ENCODE measurements around the gene ITGA8.
"Not testable (repeated sequence)": the region's sequence is repeated elsewhere in the genome, so short reads cannot be mapped to it uniquely, and the experiment has no call there.

Gene ITGA8

GRCh38 chr10:15567952-15568351, 151.8 kb downstream of the ITGA8 start:
- no peak for DNase-seq (ENCODE audit: low spot score)
- FAIRE-seq: no peak

GRCh38 chr10:15563246-15563645, 156.5 kb downstream of the ITGA8 start:
- no peak for FAIRE-seq

DNA sequence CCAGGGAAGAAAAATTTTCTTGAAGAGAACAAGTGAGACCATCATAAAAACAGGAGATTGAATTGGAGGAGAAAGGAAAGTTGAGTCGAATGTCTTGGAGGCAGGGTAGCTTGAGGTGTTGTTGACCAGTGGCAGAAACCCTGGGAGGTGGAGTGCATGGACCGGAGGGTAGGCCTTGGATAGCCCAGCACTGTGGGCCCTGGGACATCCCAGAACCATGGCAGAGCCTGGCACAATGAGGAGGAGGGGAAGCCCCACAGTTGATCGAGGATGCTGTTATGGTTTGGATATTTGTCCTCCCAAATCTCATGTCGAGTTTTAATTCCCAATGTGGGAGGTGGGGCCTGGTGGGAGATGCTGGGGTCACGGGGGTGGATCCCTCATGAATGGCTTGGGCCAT, 157.1 kb downstream of the ITGA8 start:
- FAIRE-seq (no peak), DNase-seq (ENCODE audit: low spot score) (no peak)

More at GRCh38 chr10:15563246-15563645, 156.5 kb downstream of the ITGA8 start:
- DNase-seq (ENCODE audit: low spot score): no peak

- FAIRE-seq: no peak
- no peak for DNase-seq (ENCODE audit: low spot score)
Measured at GRCh38 chr10:15562116-15562515, 157.6 kb downstream of the ITGA8 start.

DNA sequence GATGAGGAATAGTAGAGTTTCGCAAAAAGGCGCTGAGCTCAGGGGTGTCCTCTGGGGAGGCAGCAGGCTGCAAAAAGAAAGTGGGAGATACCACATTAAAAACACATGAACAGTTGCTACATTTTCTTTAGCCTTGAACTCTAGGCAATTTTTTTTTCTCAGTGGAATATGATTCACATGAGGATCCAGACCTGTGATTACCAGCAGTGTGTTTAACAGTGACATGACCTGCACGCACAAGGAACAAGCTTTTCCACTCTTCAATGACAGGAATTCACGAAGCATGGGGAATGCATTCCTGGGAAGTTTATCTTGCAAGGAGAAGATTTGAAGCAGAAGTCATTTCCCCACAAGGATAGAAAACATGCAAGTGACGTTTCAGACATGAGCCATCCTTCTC, 161.6 kb downstream of the ITGA8 start:
- DNase-seq (ENCODE audit: low spot score): no peak
- no peak for FAIRE-seq

DNA sequence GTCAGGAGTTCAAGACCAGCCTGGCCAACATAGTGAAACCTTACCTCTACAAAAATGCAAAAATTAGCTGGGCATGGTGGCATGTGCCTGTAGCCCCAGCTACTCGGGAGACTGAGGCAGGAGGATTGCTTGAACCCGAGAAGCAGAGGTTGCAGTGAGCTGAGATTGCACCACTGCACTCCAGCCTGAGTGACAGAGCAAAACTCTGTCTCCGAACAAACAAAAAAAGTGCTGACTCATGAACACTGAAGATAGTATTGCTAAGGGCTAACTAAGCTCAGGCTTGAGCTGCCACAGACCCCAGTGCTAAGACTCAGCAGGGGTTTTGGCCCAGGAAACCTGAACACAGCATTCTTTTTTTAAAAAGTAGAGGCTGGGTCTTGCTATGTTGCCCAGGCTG, 162.6 kb downstream of the ITGA8 start:
- DNase-seq (ENCODE audit: low spot score); FAIRE-seq: not testable (repeated sequence)

DNA sequence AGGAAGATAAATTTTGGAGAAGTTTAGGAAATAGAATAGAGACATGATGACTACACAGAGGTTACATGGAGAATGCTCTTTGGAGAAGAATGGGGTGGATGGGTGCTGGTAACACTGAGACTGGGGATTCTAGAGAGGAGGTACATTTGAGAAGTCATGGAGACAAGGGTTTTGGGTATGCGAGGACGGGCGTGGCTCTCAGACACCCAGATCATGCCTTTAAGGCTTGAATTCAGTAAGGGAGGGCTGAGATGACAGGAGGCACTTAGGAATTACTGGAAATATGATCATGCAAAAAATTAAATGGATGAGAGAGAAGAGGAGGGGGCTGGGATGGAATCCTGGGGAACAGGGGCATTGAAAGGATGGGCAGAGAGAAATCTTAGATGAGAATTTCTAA, 168.8 kb downstream of the ITGA8 start:
- FAIRE-seq (no peak), DNase-seq (ENCODE audit: low spot score) (no peak)

GRCh38 chr10:15548331-15548730, 171.4 kb downstream of the ITGA8 start:
- DNase-seq (ENCODE audit: low spot score) (no peak), FAIRE-seq (no peak)

DNA sequence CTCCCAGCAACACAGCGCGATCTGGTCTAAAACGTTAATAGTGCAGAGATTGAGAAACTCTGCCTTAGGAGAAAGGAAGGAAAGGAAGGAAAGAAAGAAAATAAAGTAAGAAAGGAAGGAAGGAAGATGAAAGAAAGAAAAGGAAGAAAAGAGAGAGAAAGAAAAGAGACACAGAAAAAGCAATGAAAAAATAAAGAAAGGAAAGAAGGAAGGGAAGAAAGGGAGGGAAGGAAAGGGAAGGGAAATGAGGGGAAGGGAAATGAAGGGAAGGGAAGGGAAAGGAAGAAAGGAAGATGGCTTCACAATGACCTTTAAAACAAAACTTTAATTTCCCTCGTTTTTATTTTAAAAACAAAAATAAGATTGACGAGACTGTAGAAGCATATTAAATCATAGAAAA, 173.1 kb downstream of the ITGA8 start:
- no peak for FAIRE-seq
- DNase-seq (ENCODE audit: low spot score): no peak

GRCh38 chr10:15545884-15546283, 173.8 kb downstream of the ITGA8 start:
- DNase-seq (ENCODE audit: low spot score) (no peak), FAIRE-seq (no peak)

GRCh38 chr10:15545266-15545665, 174.5 kb downstream of the ITGA8 start:
- no peak for DNase-seq (ENCODE audit: low spot score)
- FAIRE-seq: no peak

DNA sequence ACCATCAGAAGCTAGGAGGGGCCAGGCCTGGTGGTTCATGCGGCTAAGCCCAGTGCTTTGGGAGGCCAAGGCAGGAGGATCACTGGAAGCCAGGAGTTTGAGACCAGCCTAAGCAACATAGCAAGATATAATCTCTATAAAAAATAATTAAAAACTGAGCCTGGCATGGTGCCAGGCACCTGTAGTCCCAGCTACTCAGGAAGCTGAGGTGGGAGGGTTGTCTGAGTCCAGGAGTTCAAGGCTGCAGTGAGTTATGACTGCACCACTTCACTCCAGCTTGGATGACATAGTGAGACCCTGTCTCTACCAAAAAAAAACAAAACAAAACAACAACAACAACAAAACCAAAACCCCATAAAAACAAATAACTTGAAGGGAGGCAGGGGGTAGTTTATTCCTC, 175.7 kb downstream of the ITGA8 start:
- DNase-seq (ENCODE audit: low spot score) (no peak), FAIRE-seq (no peak)

GRCh38 chr10:15542817-15543216, 176.9 kb downstream of the ITGA8 start:
- DNase-seq (ENCODE audit: low spot score) (no peak), FAIRE-seq (no peak)

- DNase-seq (ENCODE audit: low spot score): no peak
- no peak for FAIRE-seq
Measured at GRCh38 chr10:15541376-15541775, 178.3 kb downstream of the ITGA8 start.

DNA sequence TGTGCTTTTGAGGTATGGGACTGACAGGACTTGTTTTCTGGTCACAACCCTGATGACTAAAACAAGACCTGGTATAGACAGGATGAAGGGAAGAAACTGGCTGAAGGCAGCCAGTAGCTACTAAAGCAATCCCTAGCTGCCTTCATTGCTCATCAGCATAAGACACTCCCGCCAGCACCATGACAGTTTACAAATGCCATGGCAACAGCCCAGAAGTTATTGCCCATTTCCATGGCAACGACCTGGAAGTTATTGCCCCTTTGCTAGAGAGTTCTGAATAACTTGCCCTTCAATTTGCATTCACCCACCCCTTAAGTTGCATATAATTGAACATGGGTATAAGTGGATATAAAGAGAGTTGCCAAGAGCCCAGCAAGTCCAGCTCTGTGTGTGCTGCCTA, 179.0 kb downstream of the ITGA8 start:
- no peak for DNase-seq (ENCODE audit: low spot score)
- no peak for FAIRE-seq

DNA sequence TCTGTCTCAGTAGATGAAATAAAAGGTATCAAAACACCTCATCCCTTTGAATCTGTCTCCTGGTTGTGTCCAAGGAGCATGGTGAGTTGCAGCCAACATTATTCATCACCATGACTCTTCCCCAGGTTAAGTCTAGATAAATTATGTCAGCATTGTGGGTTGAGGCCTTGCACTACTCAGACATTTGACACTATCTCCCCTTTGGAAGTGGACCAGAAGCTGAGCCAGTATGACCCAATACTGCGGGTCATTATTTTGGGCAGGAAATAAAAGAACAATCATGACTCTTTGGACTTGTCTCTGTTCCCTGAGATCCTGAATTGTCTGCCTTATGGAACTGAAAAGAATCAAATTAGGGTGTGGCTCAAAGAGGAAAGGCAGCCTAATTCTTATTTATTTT, 180.5 kb downstream of the ITGA8 start:
- DNase-seq (ENCODE audit: low spot score): no peak
- no peak for FAIRE-seq

GRCh38 chr10:15534928-15535538, 184.7 kb downstream of the ITGA8 start:
- not testable (repeated sequence) for FAIRE-seq; DNase-seq (ENCODE audit: low spot score)

DNA sequence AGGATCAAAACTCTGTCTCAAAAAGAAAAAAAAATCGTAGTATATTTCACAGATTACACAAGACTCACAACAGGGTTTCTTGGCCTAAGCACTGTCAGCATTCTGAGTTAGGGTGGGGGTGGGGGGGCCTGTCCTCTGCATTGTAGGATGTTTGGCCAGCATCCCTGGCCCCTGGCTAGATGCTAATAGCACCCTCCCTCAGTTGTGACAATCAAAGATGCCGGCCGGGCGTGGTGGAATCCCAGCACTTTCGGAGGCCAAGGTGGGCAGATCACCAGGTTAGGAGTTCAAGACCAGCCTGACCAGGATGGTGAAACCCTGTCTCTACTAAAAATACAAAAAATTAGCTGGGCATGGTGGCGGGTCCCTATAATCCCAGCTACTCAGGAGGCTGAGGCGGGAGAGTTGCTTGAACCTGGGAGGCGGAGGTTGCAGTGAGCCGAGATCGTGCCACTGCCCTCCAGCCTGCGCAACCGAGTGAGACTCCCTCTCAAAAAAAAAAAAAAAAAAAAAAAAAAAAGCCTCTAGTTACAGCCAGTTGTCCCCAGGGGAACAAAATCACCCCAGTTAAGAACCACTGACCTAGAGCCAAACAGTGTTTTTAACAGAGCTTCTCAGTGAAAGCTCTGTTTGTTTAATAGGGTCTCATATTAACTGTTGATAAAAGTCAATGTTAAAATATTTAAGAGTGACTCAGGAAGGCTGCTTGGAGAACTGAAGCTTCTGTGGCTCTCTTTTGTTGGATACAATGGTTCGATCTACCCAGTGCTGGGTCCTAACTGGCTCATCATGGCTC, 187.6 kb downstream of the ITGA8 start:
- DNase-seq (ENCODE audit: low spot score): no peak
- no peak for FAIRE-seq

DNA sequence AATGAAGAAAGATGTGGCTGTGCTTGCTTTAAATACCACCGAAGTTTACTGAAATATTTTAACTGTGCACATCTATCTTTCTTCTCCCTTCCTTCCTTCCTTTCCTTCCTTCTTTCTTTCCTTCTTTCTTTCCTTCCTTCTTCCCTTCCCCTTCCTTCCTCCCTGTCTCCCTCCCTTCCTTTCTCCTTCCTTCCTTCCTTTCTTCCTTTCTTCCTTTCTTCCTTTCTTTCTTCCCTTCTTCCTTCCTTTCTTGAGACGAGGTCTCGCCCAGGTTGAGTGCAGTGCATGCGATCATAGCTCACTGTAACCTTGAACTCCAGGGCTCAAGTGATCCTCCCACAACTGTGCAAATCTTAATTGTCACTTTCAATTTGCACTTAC, 190.9 kb downstream of the ITGA8 start:
- no peak for FAIRE-seq
- no peak for DNase-seq (ENCODE audit: low spot score)

GRCh38 chr10:15526754-15527153, 193.0 kb downstream of the ITGA8 start:
- DNase-seq (ENCODE audit: low spot score) (no peak), FAIRE-seq (no peak)

DNA sequence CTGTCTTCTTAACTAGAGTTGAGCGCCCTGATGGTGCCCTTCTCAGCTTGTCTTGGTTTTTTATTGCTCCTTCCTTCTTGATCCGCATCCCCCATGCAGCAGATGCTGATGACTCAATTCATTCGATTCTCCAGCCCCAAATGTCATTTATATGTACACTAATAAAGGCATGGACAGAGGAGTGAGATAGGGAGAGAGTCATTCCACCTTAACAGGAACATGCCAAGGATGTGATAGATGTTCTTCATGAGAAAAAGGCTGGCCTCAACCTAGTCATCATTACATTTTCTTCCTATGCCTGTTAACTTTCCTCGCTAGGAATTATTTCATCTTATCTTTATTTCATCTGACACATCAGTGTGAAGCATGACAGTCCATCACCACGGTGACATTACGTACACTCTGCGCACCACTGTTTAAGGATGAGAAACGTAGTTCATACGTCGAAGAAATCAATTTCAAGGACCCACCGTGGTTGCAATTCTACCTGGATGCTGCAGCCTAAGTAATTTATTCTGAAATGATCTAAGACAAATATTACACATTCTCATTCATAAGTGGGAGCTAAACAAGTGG, 198.3 kb downstream of the ITGA8 start:
- FAIRE-seq (no peak), DNase-seq (ENCODE audit: low spot score) (no peak)

DNA sequence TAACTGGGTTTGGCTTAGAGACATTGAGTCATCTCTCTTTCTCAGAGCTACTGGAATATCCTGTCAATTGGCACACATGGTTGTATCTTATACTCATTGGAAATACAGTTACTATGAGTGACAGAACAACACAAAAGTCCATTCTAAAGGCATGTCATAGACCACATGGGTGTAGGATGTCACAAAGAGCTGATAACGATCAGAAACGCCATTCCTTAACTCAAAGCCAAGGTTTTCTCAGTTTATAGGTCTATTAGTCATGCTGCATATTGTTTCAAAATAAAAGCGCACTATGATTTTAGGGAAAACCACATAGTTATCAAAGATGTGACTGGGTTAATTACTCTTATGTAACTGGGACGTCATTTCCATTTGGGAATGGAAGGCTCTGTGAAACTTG, 201.5 kb downstream of the ITGA8 start:
- DNase-seq (ENCODE audit: low spot score) (no peak), FAIRE-seq (no peak)
